Ectodermal cell (in vitro differentiated cells): ENCODE measurements around the gene CNST.

Experiments
- H3K27ac ChIP-seq: 2 replicates; pipeline ENCODE4 v1.7.0; 2013; ENCODE audit warnings: mild to moderate bottlenecking, low read depth, low read length; ENCODE audit not compliant: insufficient read depth, poor library complexity, severe bottlenecking
- H3K27me3 ChIP-seq: 2 replicates; pipeline ENCODE4 v1.7.0; 2013; ENCODE audit warnings: mild to moderate bottlenecking, low read length; ENCODE audit not compliant: insufficient read depth, control insufficient read depth, poor library complexity, severe bottlenecking
- H3K36me3 ChIP-seq: one replicate; pipeline ENCODE4 v1.7.0; 2013; ENCODE audit warnings: low read length; ENCODE audit not compliant: control insufficient read depth, insufficient read depth
- H3K4me1 ChIP-seq: one replicate; pipeline ENCODE4 v1.7.0; 2013; ENCODE audit warnings: low read length; ENCODE audit not compliant: control insufficient read depth, insufficient read depth
- H3K4me3 ChIP-seq: 2 replicates; pipeline ENCODE4 v1.7.0; 2013; ENCODE audit warnings: low read depth, low read length, control low read depth; ENCODE audit not compliant: insufficient read depth
- H3K9me3 ChIP-seq: 2 replicates; pipeline ENCODE4 v1.7.0; 2013; ENCODE audit warnings: mild to moderate bottlenecking, low read length, moderate library complexity; ENCODE audit not compliant: control insufficient read depth
- WGBS, 2 experiments: methylation state at CpG; one replicate each; pipeline ENCODE4 v1.1.7; 2013; ENCODE audit warnings: missing lambda C conversion rate in 2 of 2; 5-methylcytosine and 5-hydroxymethylcytosine counted together

The CNST gene

GRCh38 chr1:246532519-246532918 is 33.7 kb upstream of the CNST start:
- Histone ChIP-seq H3K9me3 (no peaks in the 10 kb centered on the region), H3K27me3 (no peaks in the 10 kb centered on the region)
- 88% methylated on average over 1 of the region's 1 CpG; no CpG with 5 or more reads in 1 of the 2 experiments for WGBS, 2 experiments

GRCh38 chr1:246533371-246533905 is 32.8 kb upstream of the CNST start:
- Histone ChIP-seq H3K4me3 (no peak overlapping the region), H3K27ac (no peak overlapping the region), H3K36me3 (no peaks in the 10 kb centered on the region), H3K27me3 (no peaks in the 10 kb centered on the region), H3K4me1 (no peaks in the 10 kb centered on the region), H3K9me3 (no peaks in the 10 kb centered on the region)
- 89 to 93% methylated on average over 2 of the region's 2 CpGs for WGBS, 2 experiments

More at GRCh38 chr1:246532519-246532918, 33.7 kb upstream of the CNST start:
- Histone ChIP-seq H3K4me1 (no peaks in the 10 kb centered on the region), H3K27ac (no peak overlapping the region), H3K36me3 (no peaks in the 10 kb centered on the region), H3K4me3 (no peak overlapping the region)

DNA sequence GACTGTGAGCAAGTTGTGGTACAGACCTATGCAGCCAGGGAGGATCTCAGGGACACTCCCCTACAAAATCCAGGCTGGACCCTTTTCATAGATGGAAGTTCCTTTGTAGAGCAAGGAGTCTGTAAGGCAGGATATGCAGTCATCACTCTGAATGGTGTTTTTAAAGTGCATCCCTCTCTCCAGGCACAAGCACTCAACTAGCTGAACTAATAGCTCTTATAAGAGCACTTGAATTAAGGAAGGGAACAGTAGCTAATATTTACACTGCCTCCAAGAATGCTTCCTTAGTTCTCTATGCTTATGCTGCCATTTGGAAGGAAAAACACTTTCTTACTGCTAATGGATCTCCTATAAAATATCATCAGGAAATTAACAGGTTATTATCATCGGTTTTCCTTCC is 32.1 kb upstream of the CNST start:
- Histone ChIP-seq H3K4me1 (no peaks in the 10 kb centered on the region), H3K27ac (no peak overlapping the region), H3K36me3 (no peaks in the 10 kb centered on the region), H3K4me3 (no peak overlapping the region), H3K9me3 (no peaks in the 10 kb centered on the region), H3K27me3 (no peaks in the 10 kb centered on the region)
- WGBS, 2 experiments: 94 to 100% methylated on average over 1 of the region's 1 CpG

- 74 to 75% methylated on average over 7 of the region's 7 CpGs for WGBS, 2 experiments
- no peaks in the 10 kb centered on the region for H3K9me3 ChIP-seq
- no peak overlapping the region for H3K27ac ChIP-seq
- H3K36me3 ChIP-seq: no peaks in the 10 kb centered on the region
- H3K4me3 ChIP-seq: no peak overlapping the region
- H3K27me3 ChIP-seq: no peaks in the 10 kb centered on the region
- no peaks in the 10 kb centered on the region for H3K4me1 ChIP-seq
Observed at GRCh38 chr1:246537441-246537840, 28.8 kb upstream of the CNST start.

DNA sequence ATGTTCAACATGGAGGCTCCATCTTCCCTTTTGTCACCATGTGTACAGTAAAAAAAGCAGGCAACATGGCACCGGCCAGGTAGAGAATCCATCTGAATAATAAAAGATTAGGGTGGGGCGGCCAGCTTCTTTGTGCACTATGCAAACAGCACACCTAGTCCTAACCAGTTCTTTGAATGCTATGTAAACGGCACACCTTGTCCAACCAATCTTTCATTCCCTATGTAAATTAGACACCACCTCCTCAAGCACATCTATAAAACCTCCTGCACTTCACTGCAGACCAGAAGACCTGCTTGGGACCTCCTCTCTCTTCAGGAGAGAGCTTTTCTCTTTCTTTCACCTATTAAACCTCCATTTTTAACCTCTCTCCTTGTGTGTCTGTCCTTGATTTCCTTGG is 28.4 kb upstream of the CNST start:
- Histone ChIP-seq H3K36me3 (no peaks in the 10 kb centered on the region), H3K4me1 (no peaks in the 10 kb centered on the region), H3K27me3 (no peaks in the 10 kb centered on the region), H3K27ac (no peak overlapping the region), H3K4me3 (no peak overlapping the region), H3K9me3 (no peaks in the 10 kb centered on the region)
- WGBS, 2 experiments: 85 to 90% methylated on average over 3 of the region's 3 CpGs

DNA sequence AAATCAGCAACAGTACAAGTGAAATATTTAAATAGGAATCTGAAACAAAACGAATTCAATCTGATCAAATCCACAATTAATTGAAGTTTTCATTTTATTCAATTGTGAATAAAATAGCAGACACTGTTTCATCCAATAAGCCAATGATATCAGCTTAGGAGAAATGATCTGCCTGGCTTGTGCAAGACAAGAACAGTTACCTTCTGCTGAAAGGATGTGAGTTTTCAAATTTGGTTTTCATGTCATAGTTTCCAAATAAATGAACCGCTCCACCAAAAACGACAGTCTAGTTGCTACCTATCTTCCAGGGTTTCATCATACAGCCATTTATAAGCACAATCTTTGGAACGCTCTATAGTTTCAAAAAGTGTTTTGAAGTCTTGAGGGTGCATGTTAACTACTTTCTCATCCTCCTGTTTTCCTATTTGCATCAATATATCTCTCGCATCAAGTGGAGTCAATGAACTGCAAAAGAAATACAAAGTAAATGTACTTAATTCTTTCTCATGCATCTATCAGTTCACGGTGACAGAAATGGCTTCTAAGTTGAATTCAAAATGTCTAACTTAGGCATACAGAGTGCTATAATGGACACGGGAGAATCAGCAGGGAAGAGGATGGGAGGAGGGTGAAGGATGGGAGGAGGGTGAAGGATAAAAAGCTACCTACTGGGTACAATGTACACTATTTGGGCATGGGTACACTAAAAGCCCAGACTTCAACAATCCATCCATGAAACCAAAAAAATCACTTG is 25.3 kb upstream of the CNST start:
- Histone ChIP-seq H3K27me3 (no peaks in the 10 kb centered on the region), H3K27ac (no peak overlapping the region), H3K4me3 (no peak overlapping the region), H3K36me3 (peaks cover 10% of the 10 kb centered on the region), H3K9me3 (no peaks in the 10 kb centered on the region), H3K4me1 (no peaks in the 10 kb centered on the region)
- 82 to 90% methylated on average over 4 to 7 of the region's 7 CpGs for WGBS, 2 experiments

DNA sequence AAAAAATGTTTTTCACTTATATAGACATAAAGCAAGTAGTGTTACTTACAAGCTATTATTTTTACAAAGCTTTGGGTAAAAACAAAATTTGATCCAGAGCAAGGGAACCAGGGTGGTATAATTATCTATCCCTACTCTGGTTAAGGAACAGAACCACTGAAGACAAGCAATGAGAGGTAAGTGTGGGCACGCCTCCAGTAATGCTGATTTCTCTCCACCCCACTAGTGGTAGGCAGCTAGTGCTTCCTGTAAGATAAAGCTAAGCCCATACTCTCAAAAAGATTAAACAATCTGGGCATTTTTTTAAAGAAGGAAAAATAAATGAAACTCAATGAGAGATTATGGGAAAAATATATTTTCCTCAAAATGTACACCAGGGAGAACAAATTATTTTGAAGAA is 22.3 kb upstream of the CNST start:
- H3K4me3 ChIP-seq: no peak overlapping the region
- H3K27ac ChIP-seq: no peak overlapping the region
- no peaks in the 10 kb centered on the region for H3K4me1 ChIP-seq
- H3K9me3 ChIP-seq: no peaks in the 10 kb centered on the region
- H3K36me3 ChIP-seq: peaks cover 10% of the 10 kb centered on the region
- no peaks in the 10 kb centered on the region for H3K27me3 ChIP-seq
- 43 to 57% methylated on average over 1 of the region's 1 CpG for WGBS, 2 experiments

- H3K27me3 ChIP-seq: no peaks in the 10 kb centered on the region
- peaks cover 12% of the 10 kb centered on the region for H3K36me3 ChIP-seq
- no peak overlapping the region for H3K4me3 ChIP-seq
- no peaks in the 10 kb centered on the region for H3K9me3 ChIP-seq
- H3K27ac ChIP-seq: no peak overlapping the region
- no peaks in the 10 kb centered on the region for H3K4me1 ChIP-seq
- 94 to 96% methylated on average over 4 of the region's 4 CpGs for WGBS, 2 experiments
Observed at GRCh38 chr1:246549665-246550064, 16.6 kb upstream of the CNST start.

GRCh38 chr1:246550402-246550801 is 15.9 kb upstream of the CNST start:
- peaks cover 16% of the 10 kb centered on the region for H3K36me3 ChIP-seq
- H3K4me3 ChIP-seq: no peak overlapping the region
- 76% methylated on average over 11 of the region's 11 CpGs for WGBS, 2 experiments

DNA sequence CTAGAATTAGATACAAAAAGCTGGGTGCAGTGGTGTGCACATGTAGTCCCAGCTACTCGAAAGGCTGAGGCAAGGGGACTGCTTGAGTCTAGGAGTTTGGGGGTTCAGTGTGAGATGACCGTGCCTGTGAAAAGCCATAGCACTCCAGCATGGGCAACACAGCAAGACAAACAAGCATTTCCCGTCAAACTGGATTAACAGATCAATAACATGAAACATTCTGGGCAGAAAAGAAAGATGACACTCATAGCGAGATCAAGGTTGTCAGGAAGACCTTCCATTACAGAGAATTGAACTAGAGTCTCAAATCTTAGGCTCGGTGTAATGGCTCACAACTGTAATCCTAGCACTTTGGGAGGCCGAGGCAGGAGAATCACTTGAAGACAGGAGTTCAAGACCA is 14.1 kb upstream of the CNST start:
- Histone ChIP-seq H3K4me3 (no peak overlapping the region), H3K36me3 (peaks cover 25% of the 10 kb centered on the region), H3K9me3 (no peaks in the 10 kb centered on the region), H3K27ac (no peak overlapping the region), H3K4me1 (no peaks in the 10 kb centered on the region), H3K27me3 (no peaks in the 10 kb centered on the region)
- WGBS, 2 experiments: 91 to 97% methylated on average over 6 of the region's 6 CpGs

More at GRCh38 chr1:246550402-246550801, 15.9 kb upstream of the CNST start:
- H3K27ac ChIP-seq: no peak overlapping the region
- H3K27me3 ChIP-seq: no peaks in the 10 kb centered on the region
- H3K4me1 ChIP-seq: no peaks in the 10 kb centered on the region
- no peaks in the 10 kb centered on the region for H3K9me3 ChIP-seq
